HEK293 (cell line): ENCODE data around the gene CSNK2A1.

ENCODE experiments used
- CTCF ChIA-PET: fragments of 350-600 bp; formaldehyde crosslinking; extraction: SDS; loops from one replicate; lab custom pipeline; 2021; ENCODE audit warnings: antibody characterized with exemption; lab: Yijun Ruan, JAX
- POLR2A ChIA-PET: fragments of 300-600 bp; formaldehyde crosslinking; extraction: SDS; loops from one replicate; lab custom pipeline; 2020; ENCODE audit warnings: antibody characterized with exemption, inconsistent platforms; lab: Yijun Ruan, JAX
- H3K27ac ChIP-seq: fragments of 200-500 bp; sonication (Bioruptor generic); 2 replicates; pipeline ENCODE4 v1.5.1; 2014; ENCODE audit warnings: low read depth, low read length, control low read depth, inconsistent platforms; ENCODE audit errors: extremely low read depth
- H3K36me3 ChIP-seq, 2 experiments: fragments of 200-500 bp in 1 of 2; sonication (Bioruptor generic) in 1 of 2; 1 replicate in 1 of 2; 2 replicates in 1 of 2; pipeline ENCODE4 v1.5.1; 2014 to 2017; ENCODE audit warnings: inconsistent platforms in 2 of 2, low read length in 2 of 2; ENCODE audit not compliant: control insufficient read depth in 2 of 2, insufficient read depth in 1 of 2
- H3K4me1 ChIP-seq: fragments of 200-500 bp; sonication (Bioruptor generic); 2 replicates; pipeline ENCODE4 v1.5.1; 2014; ENCODE audit warnings: mild to moderate bottlenecking, low read length, inconsistent platforms; ENCODE audit not compliant: control insufficient read depth, insufficient read depth
- H3K4me3 ChIP-seq: 2 replicates; pipeline ENCODE4 v1.5.1; 2011; ENCODE audit warnings: low read depth, mild to moderate bottlenecking, control low read depth, low read length, moderate library complexity
- H3K9me3 ChIP-seq: fragments of 200-500 bp; sonication (Bioruptor generic); 2 replicates; pipeline ENCODE4 v1.5.1; 2014; ENCODE audit warnings: low read depth, low read length, inconsistent platforms; ENCODE audit not compliant: control insufficient read depth, insufficient read depth
- EGR2 ChIP-seq: fragments of 450-650 bp; formaldehyde crosslinking; IDR thresholded peaks from 2 replicates; pipeline ENCODE4 v1.5.1; 2016; ENCODE audit warnings: low read depth, missing biosample characterization, missing genetic modification characterization
- GLI4 ChIP-seq: fragments of 450-650 bp; formaldehyde crosslinking; IDR thresholded peaks from 2 replicates; pipeline ENCODE4 v1.5.1; 2016; ENCODE audit warnings: missing biosample characterization, missing genetic modification characterization
- IKZF3 ChIP-seq: fragments of 450-650 bp; IDR thresholded peaks from 2 replicates; pipeline ENCODE4 v1.5.0; 2018; ENCODE audit warnings: missing biosample characterization, mild to moderate bottlenecking, missing genetic modification characterization, moderate library complexity
- KLF1 ChIP-seq: fragments of 450-650 bp; formaldehyde crosslinking; IDR thresholded peaks from 2 replicates; pipeline ENCODE4 v1.5.1; 2016; ENCODE audit warnings: missing biosample characterization, missing genetic modification characterization
- KLF9 ChIP-seq: fragments of 450-650 bp; formaldehyde crosslinking; IDR thresholded peaks from 2 replicates; pipeline ENCODE4 v1.5.1; 2016; ENCODE audit warnings: missing biosample characterization, missing genetic modification characterization, low read depth
- PRDM1 ChIP-seq: fragments of 450-650 bp; formaldehyde crosslinking; IDR thresholded peaks from 2 replicates; pipeline ENCODE4; 2016; ENCODE audit warnings: missing biosample characterization, missing genetic modification characterization
- SCRT2 ChIP-seq: fragments of 450-650 bp; formaldehyde crosslinking; IDR thresholded peaks from 2 replicates; pipeline ENCODE4 v1.5.1; 2016; ENCODE audit warnings: missing biosample characterization, missing genetic modification characterization
- SETDB1 ChIP-seq: IDR thresholded peaks from one replicate; pipeline ENCODE4 v1.6.1; 2017; ENCODE audit warnings: mild to moderate bottlenecking, low read length, moderate library complexity, mixed read lengths; ENCODE audit not compliant: insufficient read length
- SP2 ChIP-seq: fragments of 450-650 bp; formaldehyde crosslinking; IDR thresholded peaks from 2 replicates; pipeline ENCODE4 v1.5.1; 2016; ENCODE audit warnings: missing biosample characterization, missing genetic modification characterization
- SP7 ChIP-seq: fragments of 450-650 bp; formaldehyde crosslinking; IDR thresholded peaks from 2 replicates; pipeline ENCODE4 v1.5.1; 2016; ENCODE audit warnings: missing biosample characterization, missing genetic modification characterization
- TCF7L2 ChIP-seq: IDR thresholded peaks from 2 replicates; pipeline ENCODE4 v1.6.1; 2011; ENCODE audit warnings: low read depth, mild to moderate bottlenecking, inconsistent platforms, low read length, moderate library complexity, borderline replicate concordance
- WT1 ChIP-seq: fragments of 450-650 bp; formaldehyde crosslinking; IDR thresholded peaks from 2 replicates; pipeline ENCODE4 v1.5.1; 2016; ENCODE audit warnings: missing biosample characterization, missing genetic modification characterization
- ZBTB17 ChIP-seq: fragments of 450-650 bp; formaldehyde crosslinking; IDR thresholded peaks from 2 replicates; pipeline ENCODE4 v1.5.1; 2016; ENCODE audit warnings: missing biosample characterization, missing genetic modification characterization
- ZBTB49 ChIP-seq: fragments of 450-650 bp; formaldehyde crosslinking; IDR thresholded peaks from 2 replicates; pipeline ENCODE4 v1.5.1; 2016; ENCODE audit warnings: missing biosample characterization, missing genetic modification characterization, low read depth
- ZFHX2 ChIP-seq: fragments of 450-650 bp; formaldehyde crosslinking; conservative IDR thresholded peaks from 2 replicates; pipeline ENCODE4 v1.5.1; 2016; ENCODE audit warnings: missing biosample characterization, missing genetic modification characterization
- ZIC2 ChIP-seq: fragments of 450-650 bp; formaldehyde crosslinking; IDR thresholded peaks from 2 replicates; pipeline ENCODE4 v1.5.1; 2016; ENCODE audit warnings: missing biosample characterization, missing genetic modification characterization
- ZNF157 ChIP-seq: fragments of 450-650 bp; formaldehyde crosslinking; IDR thresholded peaks from 2 replicates; pipeline ENCODE4 v1.5.1; 2016; ENCODE audit warnings: missing biosample characterization, missing genetic modification characterization
- ZNF174 ChIP-seq: fragments of 450-650 bp; formaldehyde crosslinking; IDR thresholded peaks from 2 replicates; pipeline ENCODE4 v1.5.0; 2017; ENCODE audit warnings: missing biosample characterization, mild to moderate bottlenecking, missing genetic modification characterization
- ZNF211 ChIP-seq: fragments of 450-650 bp; formaldehyde crosslinking; IDR thresholded peaks from 2 replicates; pipeline ENCODE4 v1.5.1; 2016; ENCODE audit warnings: low read depth, missing biosample characterization, missing genetic modification characterization
- ZNF24 ChIP-seq: fragments of 450-650 bp; formaldehyde crosslinking; IDR thresholded peaks from 2 replicates; pipeline ENCODE4 v1.5.1; 2016; ENCODE audit warnings: missing biosample characterization, missing genetic modification characterization
- ZNF280D ChIP-seq: fragments of 450-650 bp; formaldehyde crosslinking; IDR thresholded peaks from 2 replicates; pipeline ENCODE4 v1.5.1; 2016; ENCODE audit warnings: missing biosample characterization, missing genetic modification characterization
- ZNF292 ChIP-seq: fragments of 450-650 bp; formaldehyde crosslinking; IDR thresholded peaks from 2 replicates; pipeline ENCODE4 v1.5.1; 2016; ENCODE audit warnings: low read depth, missing biosample characterization, missing genetic modification characterization, borderline replicate concordance
- ZNF335 ChIP-seq: fragments of 450-650 bp; formaldehyde crosslinking; conservative IDR thresholded peaks from 2 replicates; pipeline ENCODE4 v1.5.1; 2016; ENCODE audit warnings: missing biosample characterization, missing genetic modification characterization
- ZNF366 ChIP-seq: fragments of 450-650 bp; formaldehyde crosslinking; conservative IDR thresholded peaks from 2 replicates; pipeline ENCODE4 v1.5.1; 2016; ENCODE audit warnings: missing biosample characterization, missing genetic modification characterization
- ZNF518A ChIP-seq: fragments of 450-650 bp; formaldehyde crosslinking; conservative IDR thresholded peaks from 2 replicates; pipeline ENCODE4 v1.5.1; 2016; ENCODE audit warnings: low read depth, missing biosample characterization, missing genetic modification characterization
- ZNF600 ChIP-seq: fragments of 450-650 bp; formaldehyde crosslinking; IDR thresholded peaks from 2 replicates; pipeline ENCODE4 v1.5.1; 2016; ENCODE audit warnings: missing biosample characterization, missing genetic modification characterization

CSNK2A1 gene

GRCh38 chr20:555976-556385 is 12.4 kb upstream of the CSNK2A1 start:
- CTCF ChIA-PET, result interaction anchor here (0.7 to 4.4 kb wide), 7 partner anchors 12 to 1795 kb away, joined by 3 to 20 read pairs (median 6); partner anchors contain the start of genes CSNK2A1 and SRXN1
- POLR2A ChIA-PET, result interaction anchor here (0.7 to 1.8 kb wide), 5 partner anchors 10 to 218 kb away, joined by 3 to 15 read pairs (median 4); partner anchors contain the start of gene CSNK2A1
- no peak overlapping the region for H3K27ac ChIP-seq
- TF ChIP-seq ZBTB49 (tag by site-specific recombination) (no peak), ZNF335 (tag by site-specific recombination) (peak; percentile 16; the same call in 1 of the 2 replicates), ZNF366 (tag by site-specific recombination) (no peak), KLF1 (peak; percentile 90), ZFHX2 (tag by site-specific recombination) (peak; percentile 74), ZNF174 (tag by site-specific recombination) (no peak), WT1 (tag by site-specific recombination) (no peak), KLF9 (tag by site-specific recombination) (peak; percentile 37; the same call in 1 of the 2 replicates), IKZF3 (peak; percentile 82), ZNF24 (tag by site-specific recombination) (no peak), ZIC2 (tag by site-specific recombination) (peak; percentile 67), TCF7L2 (no peak), ZNF211 (no peak), SP2 (tag by site-specific recombination) (peak; percentile 39), PRDM1 (tag by site-specific recombination) (peak; percentile 57; the same call in 1 of the 2 replicates), ZNF518A (tag by site-specific recombination) (no peak), ZBTB17 (peak; percentile 82), SP7 (tag by site-specific recombination) (0 out of 2 replicates have a peak, but pooled peaks have one; percentile 38), ZNF600 (tag by site-specific recombination) (peak; percentile 62), ZNF280D (no peak), GLI4 (tag by site-specific recombination) (no peak), SCRT2 (peak; percentile 31; the same call in 1 of the 2 replicates), SETDB1 (no peak), ZNF157 (tag by site-specific recombination) (no peak), ZNF292 (tag by site-specific recombination) (no peak), EGR2 (peak; percentile 85)

More at GRCh38 chr20:555976-556385, 12.4 kb upstream of the CSNK2A1 start:
- Histone ChIP-seq H3K4me1 (peaks cover 6% of the 10 kb centered on the region), H3K4me3 (no peak overlapping the region), H3K36me3 (no peaks in the 10 kb centered on the region), H3K9me3 (no peaks in the 10 kb centered on the region)
